ENCODE measurements around the gene TOX3. TPM values are rescaled to one million over a fixed set of nuclear protein-coding genes. Genes with fewer than 3 reads are reported as not detected.

Gene TOX3
- total RNA-seq, 1 donor from 2014 or later = not detected

DNA sequence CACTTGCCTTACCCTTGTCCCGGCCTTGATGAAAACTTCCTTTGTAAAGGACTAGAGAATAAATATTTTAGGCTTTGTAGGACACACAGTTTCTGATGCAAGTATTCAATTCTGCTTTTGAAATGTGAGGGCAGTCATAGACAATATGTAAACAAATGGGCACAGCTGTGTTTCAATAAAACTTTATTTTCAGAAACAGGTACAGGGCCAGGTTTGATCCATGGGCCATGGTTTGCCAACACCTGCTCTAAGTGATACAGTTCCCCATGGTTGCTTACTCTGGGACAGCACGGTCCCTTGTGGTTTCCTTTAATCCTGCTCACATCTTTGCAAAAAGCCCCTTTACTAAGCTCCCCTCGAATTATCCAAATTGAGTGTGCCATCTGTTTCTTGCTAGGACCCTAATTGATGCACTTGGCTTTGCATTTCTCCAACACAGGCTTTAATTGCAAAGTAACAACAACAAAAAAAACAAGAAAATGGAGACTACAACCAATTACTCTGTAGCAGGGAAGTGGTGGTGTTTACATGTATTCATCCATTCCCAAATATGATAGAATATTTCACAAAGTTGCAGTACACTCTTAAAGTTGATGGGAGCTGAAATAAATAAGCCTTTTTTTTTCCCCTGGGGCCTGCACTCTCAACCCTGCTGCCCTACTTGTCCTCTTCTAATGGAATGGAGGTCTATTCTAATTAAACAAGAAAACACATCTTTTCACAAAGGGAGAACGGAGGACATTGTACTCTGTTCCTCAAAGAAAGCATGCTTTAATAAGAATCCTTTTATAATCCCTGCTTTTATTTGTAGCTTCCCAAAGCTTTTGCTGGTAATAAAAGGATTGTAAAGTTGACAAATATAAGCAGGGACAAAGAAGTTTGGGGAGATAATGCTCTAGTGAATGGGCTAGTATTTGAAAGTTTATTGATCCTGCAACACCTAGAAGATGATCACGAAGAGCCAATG is 37.7 kb upstream of the TOX3 start:
- DNase-seq = no peak
- Mint-ChIP-seq H3K27me3 (no peaks in the 10 kb centered on the region), H3K27ac (no peak overlapping the region), H3K4me3 (no peak overlapping the region), H3K9me3 (no peaks in the 10 kb centered on the region), H3K4me1 (no peaks in the 10 kb centered on the region), H3K36me3 (ENCODE audit: low read depth) (no peaks in the 10 kb centered on the region)
- TF ChIP-seq, protein P1, sequence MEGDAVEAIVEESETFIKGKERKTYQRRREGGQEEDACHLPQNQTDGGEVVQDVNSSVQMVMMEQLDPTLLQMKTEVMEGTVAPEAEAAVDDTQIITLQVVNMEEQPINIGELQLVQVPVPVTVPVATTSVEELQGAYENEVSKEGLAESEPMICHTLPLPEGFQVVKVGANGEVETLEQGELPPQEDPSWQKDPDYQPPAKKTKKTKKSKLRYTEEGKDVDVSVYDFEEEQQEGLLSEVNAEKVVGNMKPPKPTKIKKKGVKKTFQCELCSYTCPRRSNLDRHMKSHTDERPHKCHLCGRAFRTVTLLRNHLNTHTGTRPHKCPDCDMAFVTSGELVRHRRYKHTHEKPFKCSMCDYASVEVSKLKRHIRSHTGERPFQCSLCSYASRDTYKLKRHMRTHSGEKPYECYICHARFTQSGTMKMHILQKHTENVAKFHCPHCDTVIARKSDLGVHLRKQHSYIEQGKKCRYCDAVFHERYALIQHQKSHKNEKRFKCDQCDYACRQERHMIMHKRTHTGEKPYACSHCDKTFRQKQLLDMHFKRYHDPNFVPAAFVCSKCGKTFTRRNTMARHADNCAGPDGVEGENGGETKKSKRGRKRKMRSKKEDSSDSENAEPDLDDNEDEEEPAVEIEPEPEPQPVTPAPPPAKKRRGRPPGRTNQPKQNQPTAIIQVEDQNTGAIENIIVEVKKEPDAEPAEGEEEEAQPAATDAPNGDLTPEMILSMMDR (IDR thresholded peaks at IDR 0.05) = no peak
- POLR2A ChIA-PET = no interaction called here
- CTCF ChIA-PET = no interaction called here
- ATAC-seq (ENCODE audit: low read depth) = no peak
- intact Hi-C loops (cut with micrococcal nuclease) = no loop called here

- no peaks in the 10 kb centered on the region for H3K9me3 Mint-ChIP-seq
- intact Hi-C loops (cut with micrococcal nuclease) = no loop called here
These were observed 34.6 kb upstream of the TOX3 start for GRCh38 chr16:52581530-52581929.

DNA sequence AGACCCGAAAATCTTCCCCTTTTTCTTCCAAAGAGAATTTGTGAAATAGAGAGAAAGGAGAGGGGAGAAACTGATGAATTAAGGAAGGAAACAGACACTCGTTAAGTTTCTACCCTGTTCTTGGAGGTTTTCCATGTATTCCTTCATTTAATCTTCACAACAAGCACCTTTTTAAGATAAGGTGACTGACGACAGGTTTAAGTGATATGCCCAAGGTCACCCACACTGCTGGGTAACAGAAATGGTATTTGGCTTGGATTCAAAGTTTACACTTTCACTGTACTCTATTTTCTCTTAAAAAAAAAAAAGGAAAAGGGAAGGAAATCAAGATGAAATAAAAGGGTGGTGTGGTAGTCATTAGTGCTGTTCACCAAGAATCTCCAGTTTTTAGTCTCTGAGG is 33.5 kb upstream of the TOX3 start:
- Mint-ChIP-seq H3K4me1 (no peaks in the 10 kb centered on the region), H3K27ac (no peak overlapping the region), H3K36me3 (ENCODE audit: low read depth) (no peaks in the 10 kb centered on the region), H3K4me3 (no peak overlapping the region), H3K27me3 (no peaks in the 10 kb centered on the region), H3K9me3 (no peaks in the 10 kb centered on the region)
- POLR2A ChIA-PET = no interaction called here
- ATAC-seq (ENCODE audit: low read depth) (no peak), DNase-seq (no peak)
- TF ChIP-seq, protein P1 (IDR thresholded peaks at IDR 0.05) = no peak
- intact Hi-C loops (cut with micrococcal nuclease) = no loop called here
- CTCF ChIA-PET = no interaction called here

More at GRCh38 chr16:52581530-52581929, 34.6 kb upstream of the TOX3 start:
- ChIA-PET POLR2A (no interaction called here), CTCF (no interaction called here)
- Mint-ChIP-seq H3K27ac (no peak overlapping the region), H3K36me3 (ENCODE audit: low read depth) (no peaks in the 10 kb centered on the region), H3K4me1 (no peaks in the 10 kb centered on the region), H3K4me3 (no peak overlapping the region), H3K27me3 (no peaks in the 10 kb centered on the region)
- DNase-seq (no peak), ATAC-seq (ENCODE audit: low read depth) (no peak)
- TF ChIP-seq, protein P1 (IDR thresholded peaks at IDR 0.05) = no peak

DNA sequence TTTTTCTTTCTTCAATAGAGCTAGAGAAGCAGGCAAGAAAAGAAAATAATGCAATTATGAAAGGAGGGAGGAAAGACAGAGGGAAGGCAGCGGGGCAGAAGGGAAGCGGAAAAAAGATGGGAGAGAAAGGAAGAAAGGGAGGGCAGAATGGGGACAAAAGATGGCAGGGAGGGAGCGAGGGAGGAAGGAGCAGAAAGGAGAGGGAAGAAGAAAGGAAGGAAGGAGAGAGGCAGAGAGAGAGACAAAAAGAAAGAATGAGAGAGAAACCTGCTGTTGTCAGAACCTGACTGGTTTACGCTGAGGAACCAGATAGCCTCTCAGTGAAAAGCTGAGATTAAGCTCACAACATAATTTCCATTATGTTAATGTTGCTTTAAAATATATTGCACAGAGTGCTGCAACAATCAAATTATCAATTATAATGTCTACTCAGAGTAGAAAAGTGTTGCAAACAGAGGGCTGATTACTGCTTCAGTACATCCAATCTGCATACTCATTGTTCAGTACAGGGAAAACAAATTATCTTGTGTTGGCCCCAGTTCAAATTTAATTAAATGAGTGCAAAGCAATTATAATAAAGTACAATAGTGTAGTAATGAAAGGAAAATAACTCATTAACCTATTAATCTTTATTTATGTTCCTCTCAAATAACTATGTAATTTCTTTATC is 32.0 kb upstream of the TOX3 start:
- TF ChIP-seq, protein P1 (IDR thresholded peaks at IDR 0.05) = no peak
- CTCF ChIA-PET = no interaction called here
- POLR2A ChIA-PET = no interaction called here

More for the DNA sequence above, 32.0 kb upstream of the TOX3 start:
- Mint-ChIP-seq H3K9me3 (no peaks in the 10 kb centered on the region), H3K4me3 (no peak overlapping the region), H3K27me3 (no peaks in the 10 kb centered on the region), H3K27ac (no peak overlapping the region), H3K4me1 (no peaks in the 10 kb centered on the region), H3K36me3 (ENCODE audit: low read depth) (no peaks in the 10 kb centered on the region)
- intact Hi-C loops (cut with micrococcal nuclease) = no loop called here
- DNase-seq (no peak), ATAC-seq (ENCODE audit: low read depth) (no peak)
